Spleen (tissue), 11 donors: ENCODE measurements around the gene RNF11. TPM values are rescaled to one million over a fixed set of nuclear protein-coding genes. Genes with fewer than 3 reads are reported as not detected.
A peak's percentile ranks its signal among the peaks of the same experiment; 100 is the strongest.
"Not testable (repeated sequence)": the region's sequence is repeated elsewhere in the genome, so short reads cannot be mapped to it uniquely, and the experiment has no call there.

Experiments
- DNase-seq: peaks from one replicate; pipeline ENCODE4 v3.0.0-alpha.2; 2020
- H3K27ac ChIP-seq, 8 donors: fragments of 200-600 bp; sonication (generic) in 7 of 8; 1 replicate in 4 of 8; 2 replicates in 4 of 8; pipeline versions ENCODE4 v1.5.0 to v1.8.0; 2016 to 2021; ENCODE audit warnings: inconsistent platforms in 4 of 8, mild to moderate bottlenecking in 4 of 8, moderate library complexity in 1 of 8
- H3K27me3 ChIP-seq, 7 donors: fragments of 200-600 bp; sonication (generic) in 6 of 7; replicated peaks in 1 of 7; 1 replicate in 4 of 7; 2 replicates in 3 of 7; pipeline versions ENCODE4 v1.5.0 to v1.8.0; 2016 to 2021; ENCODE audit warnings: inconsistent platforms in 3 of 7, mild to moderate bottlenecking in 1 of 7
- H3K36me3 ChIP-seq, 6 donors: fragments of 200-600 bp; sonication (generic) in 5 of 6; 1 replicate in 4 of 6; 2 replicates in 2 of 6; pipeline versions ENCODE4 v1.5.0 to v1.8.0; 2016 to 2021; ENCODE audit warnings: inconsistent platforms in 2 of 6
- H3K4me1 ChIP-seq, 6 donors: fragments of 200-600 bp; sonication (generic) in 5 of 6; 1 replicate in 3 of 6; 2 replicates in 3 of 6; pipeline versions ENCODE4 v1.5.0 to v1.8.0; 2016 to 2021; ENCODE audit warnings: inconsistent platforms in 3 of 6
- H3K4me3 ChIP-seq, 8 donors: fragments of 200-600 bp; sonication (generic) in 7 of 8; 1 replicate in 4 of 8; 2 replicates in 4 of 8; pipeline versions ENCODE4 v1.5.0 to v1.8.0; 2016 to 2021; ENCODE audit warnings: inconsistent platforms in 4 of 8, mild to moderate bottlenecking in 4 of 8, moderate library complexity in 2 of 8
- H3K9me3 ChIP-seq, 8 donors: fragments of 200-600 bp; sonication (generic) in 7 of 8; 1 replicate in 4 of 8; 2 replicates in 4 of 8; pipeline versions ENCODE4 v1.5.0 to v1.8.0; 2016 to 2021; ENCODE audit warnings: inconsistent platforms in 4 of 8
- POLR2A ChIP-seq, 3 donors: fragments of 450-650 bp; IDR thresholded peaks; one replicate each; pipeline ENCODE4 v1.5.1; 2017; ENCODE audit warnings: antibody characterized with exemption in 3 of 3, mild to moderate bottlenecking in 1 of 3
- POLR2AphosphoS5 ChIP-seq, 3 donors: sonication (generic); formaldehyde crosslinking; IDR thresholded peaks; one replicate each; pipeline ENCODE4 v1.5.1; 2017; ENCODE audit warnings: antibody characterized with exemption in 3 of 3
- WGBS, 5 donors: extraction: QIAGEN DNeasy Blood & Tissue Kit in 3 of 5; methylation state at CpG; one replicate each; pipeline versions ENCODE4 v1.1.5 to v1.1.7; 2013 to 2018; 5-methylcytosine and 5-hydroxymethylcytosine counted together
- intact Hi-C: fragments of 100-400 bp; cut with DNase I; formaldehyde crosslinking; loops from one replicate; pipeline ENCODE4 v1.15.0; 2023; ENCODE audit warnings: low total_unique reads
- polyA plus RNA-seq, 3 donors: library from polyadenylated mRNA; stranded (reverse); fragments of 200-250 nt; gene quantifications; one replicate each; pipeline ENCODE4 v1.2.1, GENCODE V29; 2013
- total RNA-seq, 7 donors: library from RNA; depleted of rRNA in 3 of 7; stranded (reverse); fragments of >200 nt in 3 of 7; fragmentation: NEBNext Ultra II Directional in 4 of 7; extraction: Animal tissue kit (Norgen Biotek cat#: 25700) in 4 of 7; gene quantifications; one replicate each; pipeline versions ENCODE4 v1.1.0 to v1.2.1, GENCODE V29; 2016 to 2021
- TF ChIP-seq, protein P1 (sequence below), 11 experiments: fragments of 200-600 bp in 7 of 11; fragments of 450-650 bp in 4 of 11; sonication (generic) in 4 of 11; IDR thresholded peaks in 8 of 11; conservative IDR thresholded peaks in 3 of 11; 1 replicate in 7 of 11; 2 replicates in 4 of 11; pipeline versions ENCODE4 v1.4.0 to v1.8.0; 2016 to 2021; ENCODE audit warnings: antibody characterized with exemption in 11 of 11, inconsistent platforms in 4 of 11, mild to moderate bottlenecking in 1 of 11
- donor health status: healthy with polysubstance abuse.
- donor health status: DM: no; HTN: no; CAD: no; lungs with moderate emphysema.
- donor health status: DM: no; HTN: no; CAD: no.
- donor health status: Bipolar disorder and iron deficiency.
- donor health status: healthy.
- donor health status: DM: no; HTN: no; CAD: no.
- donor health status: DM: yes; HTN: yes; CAD: no.

The RNF11 gene
- total and polyA plus RNA-seq, 10 donors: 21.4 to 111 (median 70.7) TPM

DNA sequence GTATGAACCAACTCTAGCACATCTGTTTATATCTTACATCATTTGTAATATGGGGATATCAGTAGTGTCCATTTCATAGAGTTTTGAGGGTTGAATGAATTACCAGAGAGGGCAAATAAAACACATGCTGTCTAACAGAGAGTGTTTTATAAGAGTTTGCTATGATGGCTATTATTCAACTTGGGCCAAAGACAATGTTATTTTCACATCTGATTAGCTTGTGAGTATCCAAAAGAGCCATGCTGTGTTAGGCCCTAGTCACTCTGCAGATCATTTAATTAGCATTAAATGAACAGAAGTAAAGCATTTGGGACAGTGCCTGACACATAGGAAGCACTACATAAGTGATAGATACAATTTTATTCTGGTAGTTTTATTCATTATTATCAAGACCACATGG, 4.2 kb upstream of the RNF11 start:
- DNase-seq: no peak
- Histone ChIP-seq H3K27ac (no peak overlapping the region), H3K4me1 (peaks cover 15 to 24% (median 19%) of the 10 kb centered on the region in 6 donors), H3K27me3 (no peaks in the 10 kb centered on the region), H3K4me3 (no peak overlapping the region), H3K36me3 (no peaks in the 10 kb centered on the region), H3K9me3 (no peaks in the 10 kb centered on the region)
- TF ChIP-seq, protein P1, sequence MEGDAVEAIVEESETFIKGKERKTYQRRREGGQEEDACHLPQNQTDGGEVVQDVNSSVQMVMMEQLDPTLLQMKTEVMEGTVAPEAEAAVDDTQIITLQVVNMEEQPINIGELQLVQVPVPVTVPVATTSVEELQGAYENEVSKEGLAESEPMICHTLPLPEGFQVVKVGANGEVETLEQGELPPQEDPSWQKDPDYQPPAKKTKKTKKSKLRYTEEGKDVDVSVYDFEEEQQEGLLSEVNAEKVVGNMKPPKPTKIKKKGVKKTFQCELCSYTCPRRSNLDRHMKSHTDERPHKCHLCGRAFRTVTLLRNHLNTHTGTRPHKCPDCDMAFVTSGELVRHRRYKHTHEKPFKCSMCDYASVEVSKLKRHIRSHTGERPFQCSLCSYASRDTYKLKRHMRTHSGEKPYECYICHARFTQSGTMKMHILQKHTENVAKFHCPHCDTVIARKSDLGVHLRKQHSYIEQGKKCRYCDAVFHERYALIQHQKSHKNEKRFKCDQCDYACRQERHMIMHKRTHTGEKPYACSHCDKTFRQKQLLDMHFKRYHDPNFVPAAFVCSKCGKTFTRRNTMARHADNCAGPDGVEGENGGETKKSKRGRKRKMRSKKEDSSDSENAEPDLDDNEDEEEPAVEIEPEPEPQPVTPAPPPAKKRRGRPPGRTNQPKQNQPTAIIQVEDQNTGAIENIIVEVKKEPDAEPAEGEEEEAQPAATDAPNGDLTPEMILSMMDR (IDR thresholded peaks at IDR 0.05 in 8 of 11, conservative IDR thresholded peaks at IDR 0.05 in 3 of 11): no peak
- TF ChIP-seq POLR2A (IDR thresholded peaks at IDR 0.05) (no peak), POLR2AphosphoS5 (IDR thresholded peaks at IDR 0.05) (no peak)
- intact Hi-C loops: no loop called here

DNA sequence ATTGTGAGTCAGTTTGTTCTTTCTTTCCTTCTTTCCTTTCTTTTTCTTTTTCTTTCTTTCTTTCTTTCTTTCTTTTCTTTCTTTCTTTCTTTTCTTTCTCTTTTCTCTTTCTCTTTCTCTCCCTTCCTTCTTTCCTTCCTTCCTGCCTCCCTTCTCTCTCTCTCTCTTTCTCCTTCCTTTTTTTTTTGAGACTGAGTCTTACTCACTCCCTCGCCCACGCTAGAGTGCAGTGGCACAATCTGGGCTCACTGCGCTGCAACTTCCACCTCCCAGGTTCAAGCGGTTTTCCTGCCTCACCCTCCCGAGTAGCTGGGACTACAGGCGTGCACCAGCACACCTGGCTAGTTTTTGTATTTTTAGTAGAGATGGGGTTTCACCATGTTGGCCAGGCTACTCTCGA, 1.8 kb upstream of the RNF11 start:
- not testable (repeated sequence) for DNase-seq

DNA sequence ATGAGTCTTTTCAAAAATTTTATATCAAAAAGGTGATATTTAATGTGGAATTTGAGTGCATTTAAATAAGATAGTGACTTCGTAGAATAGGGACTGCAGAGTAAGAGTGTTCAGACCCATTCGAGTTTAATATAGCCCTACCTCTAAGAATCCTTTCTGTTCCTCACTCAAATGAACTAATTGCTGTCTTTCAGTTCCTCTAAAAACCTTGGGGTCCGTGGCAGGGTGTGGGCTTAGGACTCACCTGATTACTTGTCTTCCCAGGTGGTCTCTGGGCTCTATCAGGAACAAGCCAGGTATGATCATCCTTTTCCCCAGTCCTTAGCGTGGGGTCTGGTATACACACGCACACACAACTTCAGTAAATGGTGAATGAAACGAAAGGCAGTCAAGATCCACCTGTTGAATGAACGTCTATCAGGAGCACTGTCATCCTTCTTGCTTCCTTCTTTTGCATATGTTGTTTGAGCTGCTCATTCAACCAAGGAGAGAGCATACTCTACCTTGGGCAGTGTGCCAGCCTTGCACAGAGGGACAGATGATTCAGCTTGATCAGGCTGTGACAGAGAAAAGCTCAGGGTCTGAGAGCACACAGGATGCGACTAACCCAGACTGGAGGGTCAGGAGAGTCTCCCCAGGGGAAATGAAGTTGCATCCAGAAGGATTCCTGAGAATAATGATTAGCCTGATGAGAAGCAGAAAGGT, 1.2 kb upstream of the RNF11 start:
- TF ChIP-seq POLR2A (IDR thresholded peaks at IDR 0.05) (peak in 1 of 3 donors; percentile 40), POLR2AphosphoS5 (IDR thresholded peaks at IDR 0.05) (peak in 1 of 3 donors; percentile 84)
- TF ChIP-seq, protein P1 (IDR thresholded peaks at IDR 0.05 in 8 of 11, conservative IDR thresholded peaks at IDR 0.05 in 3 of 11): no peak
- Histone ChIP-seq H3K4me1 (peaks cover 24 to 53% (median 45%) of the 10 kb centered on the region in 6 donors), H3K9me3 (no peaks in the 10 kb centered on the region), H3K4me3 (peak overlapping the region in 4 of 8 donors; percentile 71 to 86 (median 76)), H3K27ac (peak overlapping the region; percentile 84 to 98 (median 96)), H3K27me3 (no peaks in the 10 kb centered on the region), H3K36me3 (no peaks in the 10 kb centered on the region)
- 40 to 47% (median 44%) methylated on average over 8 of the region's 8 CpGs for WGBS, 5 donors
- intact Hi-C loops: no loop called here
- DNase-seq: peak; percentile 89

More for the DNA sequence above, 1.8 kb upstream of the RNF11 start:
- H3K9me3 ChIP-seq, H3K36me3 ChIP-seq, intact Hi-C loops, H3K27me3 ChIP-seq: not testable (repeated sequence)
- 43 to 76% (median 68%) methylated on average over 7 of the region's 7 CpGs for WGBS, 5 donors
- Histone ChIP-seq H3K4me1 (peaks cover 24 to 47% (median 40%) of the 10 kb centered on the region in 6 donors), H3K4me3 (peak overlapping the region in 1 of 8 donors; percentile 86), H3K27ac (peak overlapping the region in 6 of 8 donors; percentile 94 to 98 (median 96))

- peak overlapping the region; percentile 65 to 90 (median 78) for H3K4me3 ChIP-seq
- TF ChIP-seq POLR2AphosphoS5 (IDR thresholded peaks at IDR 0.05) (peak in 2 of 3 donors; percentile 54 to 61), POLR2A (IDR thresholded peaks at IDR 0.05) (no peak)
- peak overlapping the region; percentile 84 to 98 (median 96) for H3K27ac ChIP-seq
- H3K4me1 ChIP-seq: peaks cover 33 to 72% (median 62%) of the 10 kb centered on the region in 6 donors
- peak; percentile 91 for DNase-seq
- intact Hi-C loops: no loop called here
- no peaks in the 10 kb centered on the region for H3K9me3 ChIP-seq
- H3K36me3 ChIP-seq: no peaks in the 10 kb centered on the region
- no peaks in the 10 kb centered on the region for H3K27me3 ChIP-seq
- WGBS, 5 donors: 0 to 1% (median 0%) methylated on average over 10 to 54 of the region's 54 CpGs
These were observed 668 bp downstream of the RNF11 start for GRCh38 chr1:51236531-51237350.
